RWPE2 (cell line): Measurements from ENCODE around the gene DNAJA1.
A peak's percentile ranks its signal among the peaks of the same experiment; 100 is the strongest.
"Not testable (repeated sequence)": the region's sequence is repeated elsewhere in the genome, so short reads cannot be mapped to it uniquely, and the experiment has no call there.

Experiments used
- ATAC-seq: fragments of 200-7000 bp; cut with Tn5 transposase; 3 replicates; pipeline ENCODE4 v1.9.1; 2021; ENCODE audit warnings: low read depth
- DNase-seq: peaks from one replicate; pipeline ENCODE4 v3.0.0-alpha.2; 2020; ENCODE audit warnings: low spot score
- H3K27ac ChIP-seq: fragments of 450-650 bp; 2 replicates; pipeline ENCODE4 v1.5.1; 2017; ENCODE audit warnings: mild to moderate bottlenecking; ENCODE audit not compliant: poor library complexity, severe bottlenecking
- H3K27me3 ChIP-seq: fragments of 250-450 bp; sonication (Bioruptor Pico); 2 replicates; pipeline ENCODE4 v1.5.1; 2021; ENCODE audit warnings: mild to moderate bottlenecking, moderate library complexity; ENCODE audit not compliant: insufficient read depth, poor library complexity, severe bottlenecking
- H3K36me3 ChIP-seq: fragments of 250-450 bp; sonication (Bioruptor Pico); 2 replicates; pipeline ENCODE4 v1.5.1; 2020; ENCODE audit warnings: low read depth, mild to moderate bottlenecking, moderate library complexity
- H3K4me1 ChIP-seq: fragments of 250-450 bp; sonication (Bioruptor Pico); 2 replicates; pipeline ENCODE4 v1.5.1; 2021; ENCODE audit warnings: mild to moderate bottlenecking, moderate library complexity; ENCODE audit not compliant: insufficient read depth, poor library complexity, severe bottlenecking
- H3K4me3 ChIP-seq: fragments of 250-450 bp; sonication (Bioruptor Pico); 2 replicates; pipeline ENCODE4 v1.5.1; 2021; ENCODE audit warnings: mild to moderate bottlenecking, moderate library complexity; ENCODE audit not compliant: severe bottlenecking
- H3K9me3 ChIP-seq: fragments of 250-450 bp; sonication (Bioruptor Pico); 2 replicates; pipeline ENCODE4 v1.5.1; 2021; ENCODE audit warnings: mild to moderate bottlenecking, moderate library complexity; ENCODE audit not compliant: severe bottlenecking
- CTCF ChIP-seq: fragments of 450-650 bp; IDR thresholded peaks from one replicate; pipeline ENCODE4 v1.5.1; 2017; ENCODE audit warnings: mild to moderate bottlenecking, moderate library complexity; ENCODE audit not compliant: poor library complexity, severe bottlenecking

DNAJA1 gene

DNA sequence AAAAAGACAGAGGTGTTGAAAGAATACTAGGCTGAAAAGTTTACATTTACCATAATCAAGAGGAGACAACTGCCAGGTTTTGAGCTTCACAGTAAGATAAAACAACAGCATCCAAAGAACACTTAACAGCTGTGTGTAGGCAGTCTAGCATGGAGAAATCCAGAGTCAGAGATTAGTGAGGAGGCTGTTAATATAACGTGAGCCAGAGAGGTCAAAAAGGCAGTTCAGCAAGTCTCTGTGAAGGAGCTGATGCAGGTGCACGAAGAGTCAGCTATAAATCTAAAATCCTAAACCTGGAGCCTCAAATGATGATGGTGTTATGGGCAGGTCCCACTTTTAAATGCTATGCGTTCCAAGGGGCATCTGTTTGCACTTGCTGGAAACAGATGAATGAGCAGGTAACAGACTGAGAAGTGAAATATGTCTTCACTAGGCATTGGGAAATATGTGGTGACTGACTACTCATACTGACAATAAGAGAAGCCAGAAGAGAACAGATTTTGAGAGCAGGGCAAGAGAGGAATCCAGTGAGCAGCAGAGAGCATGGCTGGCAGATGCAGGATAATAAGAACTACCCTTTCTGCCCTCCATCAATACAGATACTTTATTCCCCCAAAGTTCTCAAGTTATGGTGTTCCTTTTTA is 32.4 kb upstream of the DNAJA1 start:
- no peaks in the 10 kb centered on the region for H3K9me3 ChIP-seq
- H3K36me3 ChIP-seq: peaks cover 65% of the 10 kb centered on the region
- TF ChIP-seq CTCF: no peak
- no peak overlapping the region for H3K4me3 ChIP-seq
- ATAC-seq: 0 out of 3 replicates have a peak, but pooled peaks have one; percentile 19
- H3K4me1 ChIP-seq: no peaks in the 10 kb centered on the region
- H3K27ac ChIP-seq: no peak overlapping the region
- no peak for DNase-seq
- no peaks in the 10 kb centered on the region for H3K27me3 ChIP-seq

DNA sequence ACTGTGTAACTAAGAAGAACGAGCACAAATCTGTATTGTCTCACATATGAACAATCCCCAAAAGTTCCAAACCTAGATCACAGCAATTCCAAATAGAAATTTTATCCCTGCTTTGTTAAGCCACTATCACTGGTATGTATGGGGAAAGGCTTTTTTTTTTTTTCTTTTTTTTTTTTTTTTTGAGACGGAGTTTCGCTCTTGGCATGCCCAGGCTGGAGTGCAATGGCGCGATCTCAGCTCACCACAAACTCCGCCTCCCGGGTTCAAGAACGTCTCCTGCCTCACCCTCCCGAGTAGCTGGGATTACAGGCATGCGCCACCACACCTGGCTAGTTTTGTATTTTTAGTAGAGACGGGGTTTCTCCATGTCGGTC is 24.4 kb upstream of the DNAJA1 start:
- H3K9me3 ChIP-seq, H3K27me3 ChIP-seq, DNase-seq, H3K4me1 ChIP-seq, ATAC-seq: not testable (repeated sequence)
- Histone ChIP-seq H3K4me3 (peak overlapping the region; percentile 65), H3K27ac (peak overlapping the region; percentile 65), H3K36me3 (peaks cover 34% of the 10 kb centered on the region)

DNA sequence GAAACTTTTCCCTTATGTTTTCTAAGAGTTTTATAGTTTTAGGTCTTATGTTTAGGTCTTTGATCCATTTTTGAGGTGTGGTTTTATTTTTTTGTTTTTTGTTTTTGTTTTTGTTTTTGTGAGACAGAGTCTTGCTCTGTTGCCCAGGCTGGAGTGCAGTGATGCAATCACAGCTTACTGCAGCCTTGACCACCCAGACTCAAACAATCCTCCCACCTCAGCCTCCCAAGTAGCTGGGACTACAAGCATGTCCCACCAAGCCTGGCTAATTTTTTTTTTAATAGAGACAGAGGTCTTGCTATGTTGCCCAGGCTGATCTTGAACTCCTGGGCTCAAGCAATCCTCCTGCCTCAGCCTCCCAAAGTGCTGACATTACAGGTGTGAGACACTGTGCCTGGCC is 19.7 kb upstream of the DNAJA1 start:
- H3K4me1 ChIP-seq, DNase-seq, H3K4me3 ChIP-seq, H3K27me3 ChIP-seq, H3K36me3 ChIP-seq, ATAC-seq, H3K27ac ChIP-seq, H3K9me3 ChIP-seq: not testable (repeated sequence)

DNA sequence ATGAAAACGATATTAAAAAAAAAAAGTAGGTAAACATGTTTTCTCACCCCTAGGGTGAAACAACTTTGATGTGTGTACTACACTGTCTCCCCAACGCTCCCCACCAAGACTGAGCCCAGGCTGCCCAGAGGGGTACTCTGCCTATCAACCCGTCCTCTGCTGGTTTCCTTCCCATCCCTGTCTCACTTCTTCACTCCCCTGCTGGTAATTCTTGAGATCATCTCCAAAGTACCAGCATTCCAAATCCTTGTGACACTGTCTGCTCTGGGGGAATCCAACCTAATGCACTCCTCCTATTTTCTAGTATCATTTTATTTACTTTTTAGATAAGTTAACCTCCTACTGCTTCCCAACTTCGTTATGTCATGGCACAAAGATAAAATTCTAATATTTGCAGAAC is 17.3 kb upstream of the DNAJA1 start:
- Histone ChIP-seq H3K9me3 (no peaks in the 10 kb centered on the region), H3K27ac (no peak overlapping the region), H3K36me3 (no peaks in the 10 kb centered on the region), H3K4me3 (no peak overlapping the region), H3K4me1 (no peaks in the 10 kb centered on the region), H3K27me3 (no peaks in the 10 kb centered on the region)
- DNase-seq (no peak), ATAC-seq (no peak)
- TF ChIP-seq CTCF: no peak

- Histone ChIP-seq H3K27me3 (no peaks in the 10 kb centered on the region), H3K27ac (no peak overlapping the region), H3K9me3 (no peaks in the 10 kb centered on the region), H3K4me1 (no peaks in the 10 kb centered on the region), H3K4me3 (no peak overlapping the region), H3K36me3 (peaks cover 8% of the 10 kb centered on the region)
- ATAC-seq: no peak
- TF ChIP-seq CTCF: no peak
- no peak for DNase-seq
Observed at GRCh38 chr9:33011831-33012230, 13.2 kb upstream of the DNAJA1 start.

GRCh38 chr9:33012328-33013069 is 12.6 kb upstream of the DNAJA1 start:
- H3K9me3 ChIP-seq: no peaks in the 10 kb centered on the region
- peaks cover 8% of the 10 kb centered on the region for H3K36me3 ChIP-seq
- H3K4me3 ChIP-seq: no peak overlapping the region
- no peaks in the 10 kb centered on the region for H3K4me1 ChIP-seq
- no peaks in the 10 kb centered on the region for H3K27me3 ChIP-seq
- no peak for TF ChIP-seq CTCF
- H3K27ac ChIP-seq: no peak overlapping the region
- no peak for ATAC-seq
- DNase-seq: no peak
